CD4-positive, alpha-beta memory T cell (primary cell): ENCODE measurements around the gene KCND3. TPM values are rescaled to one million over a fixed set of nuclear protein-coding genes. Genes with fewer than 3 reads are reported as not detected.

Experiments
- CTCF ChIA-PET: fragments of 350-600 bp; sonication (Branson Sonifier 250); formaldehyde crosslinking; loops from one replicate; lab custom pipeline; 2021; ENCODE audit warnings: inconsistent platforms; ENCODE audit not compliant: partially characterized antibody; lab: Charles Lee
- POLR2A ChIA-PET: fragments of 350-600 bp; sonication (Branson Sonifier 250); formaldehyde crosslinking; loops from one replicate; lab custom pipeline; 2021; ENCODE audit not compliant: partially characterized antibody; lab: Charles Lee
- DNase-seq, 5 donors: peaks; one replicate each; pipeline versions ENCODE4 v3.0.0 to v3.0.0-alpha.2; 2020 to 2022; ENCODE audit warnings: mixed read lengths in 1 of 5
- H3K27ac ChIP-seq: one replicate; pipeline ENCODE4 v1.7.0; 2013; ENCODE audit warnings: low read depth, low read length
- H3K27me3 ChIP-seq: 2 replicates; pipeline ENCODE4 v1.7.0; 2013; ENCODE audit warnings: mild to moderate bottlenecking, low read length, moderate library complexity; ENCODE audit not compliant: insufficient read depth
- H3K36me3 ChIP-seq: 2 replicates; pipeline ENCODE4 v1.7.0; 2013; ENCODE audit warnings: mild to moderate bottlenecking, low read length, moderate library complexity; ENCODE audit not compliant: insufficient read depth
- H3K4me1 ChIP-seq: 2 replicates; pipeline ENCODE4 v1.7.0; 2013; ENCODE audit warnings: mild to moderate bottlenecking, low read length, moderate library complexity; ENCODE audit not compliant: insufficient read depth
- H3K4me3 ChIP-seq, 2 donors: one replicate each; pipeline ENCODE4 v1.7.0; 2013; ENCODE audit warnings: low read length in 2 of 2, mild to moderate bottlenecking in 1 of 2
- H3K9me3 ChIP-seq, 2 donors: one replicate each; pipeline ENCODE4 v1.7.0; 2013; ENCODE audit warnings: low read length in 2 of 2, control low read depth in 1 of 2; ENCODE audit not compliant: control insufficient read depth in 1 of 2
- H3K27ac Mint-ChIP-seq, 7 donors: one replicate each; pipeline ENCODE4 v1.8.0; 2020 to 2021; ENCODE audit warnings: mixed read lengths in 7 of 7, mild to moderate bottlenecking in 6 of 7, inconsistent platforms in 3 of 7, moderate library complexity in 3 of 7
- H3K27me3 Mint-ChIP-seq, 2 donors: one replicate each; pipeline ENCODE4 v1.8.0; 2020 to 2021; ENCODE audit warnings: mixed read lengths in 2 of 2
- H3K36me3 Mint-ChIP-seq, 2 donors: one replicate each; pipeline ENCODE4 v1.8.0; 2020 to 2021; ENCODE audit warnings: mixed read lengths in 2 of 2, inconsistent platforms in 1 of 2, mild to moderate bottlenecking in 1 of 2
- H3K4me1 Mint-ChIP-seq, 4 donors: one replicate each; pipeline ENCODE4 v1.8.0; 2020 to 2021; ENCODE audit warnings: mixed read lengths in 4 of 4, mild to moderate bottlenecking in 1 of 4
- H3K4me3 Mint-ChIP-seq, 8 donors: one replicate each; pipeline ENCODE4 v1.8.0; 2020 to 2021; ENCODE audit warnings: mixed read lengths in 8 of 8, mild to moderate bottlenecking in 7 of 8, moderate library complexity in 6 of 8, inconsistent platforms in 3 of 8
- H3K9me3 Mint-ChIP-seq, 8 donors: one replicate each; pipeline ENCODE4 v1.8.0; 2020 to 2021; ENCODE audit warnings: mixed read lengths in 8 of 8, mild to moderate bottlenecking in 5 of 8, inconsistent platforms in 3 of 8, moderate library complexity in 1 of 8
- intact Hi-C: fragments of 100-400 bp; cut with micrococcal nuclease; formaldehyde crosslinking; loops from one replicate; pipeline ENCODE4 v1.15.1; 2023
- polyA plus RNA-seq, 2 donors: library from polyadenylated mRNA; unstranded; fragments of 300-500 nt; fragmentation: Illumina TruSeq; gene quantifications; one replicate each; pipeline ENCODE4 v1.2.3, GENCODE V29; 2021
- total RNA-seq, 2 experiments: library from RNA; stranded (reverse); gene quantifications; one replicate each; pipeline ENCODE4 v1.2.3, GENCODE V29; 2021

KCND3 gene
- total and polyA plus RNA-seq, 4 experiments from 2014 or later, result 0.03 to 0.05 TPM; not detected in 2

DNA sequence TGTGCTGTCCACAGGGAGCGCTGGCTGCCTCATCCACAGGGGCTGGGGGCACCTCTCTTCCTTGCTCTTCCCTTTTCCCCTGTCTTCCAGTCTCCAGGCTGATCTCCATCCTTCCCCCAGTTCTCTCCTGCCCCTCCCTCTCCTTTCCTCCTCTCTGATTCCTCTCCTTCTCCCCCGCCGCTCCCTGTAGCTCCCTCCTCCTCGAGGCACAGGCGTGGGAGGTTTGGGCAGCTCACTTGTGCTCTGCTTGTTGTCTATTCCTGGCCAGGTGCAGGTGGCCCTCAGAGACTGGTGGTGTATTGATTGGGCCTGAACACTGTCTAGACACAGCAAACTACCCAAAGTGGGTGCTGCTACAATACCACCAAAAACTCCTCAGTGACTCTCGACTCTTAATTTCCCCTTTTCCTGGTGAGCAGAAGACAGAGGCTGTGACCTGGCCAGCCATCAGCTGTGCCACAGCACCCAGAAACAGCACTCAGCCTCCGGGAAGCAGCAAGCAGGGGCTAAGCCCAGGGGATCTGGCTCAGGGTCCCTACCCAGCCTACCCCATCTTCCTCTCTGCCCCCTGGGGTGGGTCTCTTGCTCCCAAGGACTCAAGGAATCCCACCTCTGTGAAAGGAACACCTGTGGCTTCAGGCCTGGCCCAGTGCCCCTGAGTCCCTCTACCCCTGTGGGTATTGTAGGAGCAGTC, 140.5 kb downstream of the KCND3 start:
- H3K4me1 ChIP-seq, result no peaks in the 10 kb centered on the region
- H3K36me3 Mint-ChIP-seq, result no peaks in the 10 kb centered on the region
- POLR2A ChIA-PET, result no interaction called here
- intact Hi-C loops, result no loop called here
- no peaks in the 10 kb centered on the region for H3K4me1 Mint-ChIP-seq
- no peaks in the 10 kb centered on the region for H3K27me3 ChIP-seq
- H3K27ac Mint-ChIP-seq, result no peak overlapping the region
- H3K36me3 ChIP-seq, result no peaks in the 10 kb centered on the region
- no peaks in the 10 kb centered on the region for H3K9me3 Mint-ChIP-seq
- no peak overlapping the region for H3K4me3 Mint-ChIP-seq
- CTCF ChIA-PET, result no interaction called here
- no peaks in the 10 kb centered on the region for H3K9me3 ChIP-seq
- H3K4me3 ChIP-seq, result no peak overlapping the region
- no peak overlapping the region for H3K27ac ChIP-seq
- peaks cover 29 to 36% of the 10 kb centered on the region in 2 donors for H3K27me3 Mint-ChIP-seq
- no peak for DNase-seq

DNA sequence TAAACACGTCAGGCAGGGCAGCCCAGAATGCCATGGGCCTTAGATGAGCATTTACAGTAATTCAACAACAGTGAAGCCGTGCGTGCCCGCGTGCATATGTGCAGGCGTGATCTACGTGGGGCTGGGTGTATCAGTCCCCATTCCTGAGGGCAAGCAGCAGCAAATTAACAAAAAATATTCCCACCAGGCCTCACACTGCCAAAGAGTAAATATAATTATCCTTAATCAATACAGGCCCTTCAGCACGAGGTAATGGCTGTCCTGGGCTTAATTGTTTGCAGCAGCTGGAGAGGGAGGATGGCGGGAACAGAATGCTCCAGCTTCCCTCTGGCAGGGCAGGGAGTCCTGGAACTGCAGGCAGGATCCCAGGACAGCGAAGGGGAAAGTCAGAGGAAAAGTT, 142.0 kb downstream of the KCND3 start:
- Mint-ChIP-seq H3K4me3 (no peak overlapping the region), H3K27me3 (peaks cover 25 to 33% of the 10 kb centered on the region in 2 donors), H3K9me3 (no peaks in the 10 kb centered on the region), H3K4me1 (no peaks in the 10 kb centered on the region), H3K27ac (no peak overlapping the region), H3K36me3 (no peaks in the 10 kb centered on the region)
- H3K4me1 ChIP-seq, result no peaks in the 10 kb centered on the region
- no peak for DNase-seq
- no peak overlapping the region for H3K27ac ChIP-seq
- H3K36me3 ChIP-seq, result no peaks in the 10 kb centered on the region
- H3K4me3 ChIP-seq, result no peak overlapping the region
- ChIA-PET CTCF (no interaction called here), POLR2A (no interaction called here)
- intact Hi-C loops, result no loop called here
- H3K9me3 ChIP-seq, result no peaks in the 10 kb centered on the region
- no peaks in the 10 kb centered on the region for H3K27me3 ChIP-seq

DNA sequence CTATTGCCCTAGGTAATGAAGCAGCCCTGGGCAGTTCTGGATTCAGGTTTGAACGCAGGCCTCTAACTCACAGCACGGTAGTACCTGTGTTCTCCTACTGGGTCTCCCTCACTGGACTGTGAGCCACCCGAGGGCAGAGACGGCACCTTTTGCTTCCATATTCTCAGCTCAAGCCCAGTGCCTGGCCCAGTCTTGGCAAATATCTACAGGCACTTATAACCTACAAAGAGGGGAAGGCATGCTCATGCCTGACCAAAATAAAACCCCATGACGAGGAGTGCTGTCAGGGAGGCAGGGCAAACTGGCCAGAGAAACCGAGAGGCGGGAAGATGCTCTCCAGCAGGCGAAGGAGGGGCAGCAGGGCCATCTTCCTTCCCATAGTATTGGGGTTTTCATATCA, 142.6 kb downstream of the KCND3 start:
- H3K4me3 Mint-ChIP-seq, result no peak overlapping the region
- Histone ChIP-seq H3K27me3 (no peaks in the 10 kb centered on the region), H3K4me3 (no peak overlapping the region), H3K36me3 (no peaks in the 10 kb centered on the region), H3K4me1 (no peaks in the 10 kb centered on the region), H3K9me3 (no peaks in the 10 kb centered on the region), H3K27ac (no peak overlapping the region)
- ChIA-PET CTCF (no interaction called here), POLR2A (no interaction called here)
- intact Hi-C loops, result no loop called here
- peaks cover 23 to 31% of the 10 kb centered on the region in 2 donors for H3K27me3 Mint-ChIP-seq
- no peak for DNase-seq
- no peaks in the 10 kb centered on the region for H3K9me3 Mint-ChIP-seq
- no peak overlapping the region for H3K27ac Mint-ChIP-seq
- H3K4me1 Mint-ChIP-seq, result no peaks in the 10 kb centered on the region
- no peaks in the 10 kb centered on the region for H3K36me3 Mint-ChIP-seq

DNA sequence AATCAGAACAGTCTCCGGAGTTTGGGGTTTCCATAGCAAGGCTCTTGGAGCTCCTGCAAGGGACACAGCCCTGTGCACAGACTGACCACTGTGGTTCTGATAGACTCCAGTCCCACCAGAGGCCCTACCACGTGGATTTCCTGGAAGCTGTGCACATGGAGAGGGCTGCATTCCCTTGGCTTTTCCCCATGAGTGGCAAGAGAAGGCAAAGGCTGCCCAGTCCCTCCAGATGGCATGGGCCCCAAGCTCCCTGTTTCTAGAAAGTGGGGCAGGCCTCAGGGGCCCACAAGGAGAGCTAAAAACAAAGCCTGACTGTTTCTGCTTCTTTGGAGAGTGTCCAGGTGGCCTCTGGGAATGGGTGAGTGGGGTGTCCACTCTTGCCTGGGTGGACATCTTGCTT, 146.3 kb downstream of the KCND3 start:
- no peak overlapping the region for H3K27ac ChIP-seq
- Mint-ChIP-seq H3K9me3 (no peaks in the 10 kb centered on the region), H3K36me3 (no peaks in the 10 kb centered on the region), H3K27me3 (peaks cover 8 to 17% of the 10 kb centered on the region in 2 donors), H3K4me1 (no peaks in the 10 kb centered on the region), H3K4me3 (no peak overlapping the region), H3K27ac (no peak overlapping the region)
- no peaks in the 10 kb centered on the region for H3K36me3 ChIP-seq
- ChIA-PET POLR2A (no interaction called here), CTCF (no interaction called here)
- DNase-seq, result no peak
- no peak overlapping the region for H3K4me3 ChIP-seq
- no peaks in the 10 kb centered on the region for H3K9me3 ChIP-seq
- no peaks in the 10 kb centered on the region for H3K27me3 ChIP-seq
- intact Hi-C loops, result no loop called here
- H3K4me1 ChIP-seq, result no peaks in the 10 kb centered on the region

DNA sequence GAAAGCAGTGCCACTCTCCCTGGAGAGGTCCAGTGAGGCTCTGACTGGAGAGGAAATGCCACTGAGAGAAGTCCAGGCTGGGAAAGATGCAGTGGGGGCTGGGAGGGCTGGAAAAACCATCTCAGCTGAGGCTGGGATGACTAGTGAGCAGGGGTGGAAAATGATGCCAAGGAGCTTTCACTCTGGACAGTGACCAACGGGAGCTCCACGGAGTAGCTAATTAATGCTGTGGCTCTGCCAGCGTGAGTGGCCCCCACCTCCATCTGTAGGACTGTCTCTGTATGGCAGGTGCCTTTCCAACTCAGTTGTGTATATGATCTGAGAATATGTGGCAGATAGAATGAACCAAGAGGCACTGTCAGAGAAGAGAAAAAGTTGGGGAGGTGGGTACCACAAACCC, 147.1 kb downstream of the KCND3 start:
- H3K27ac ChIP-seq, result no peak overlapping the region
- no peaks in the 10 kb centered on the region for H3K36me3 Mint-ChIP-seq
- H3K4me1 ChIP-seq, result no peaks in the 10 kb centered on the region
- no peaks in the 10 kb centered on the region for H3K27me3 ChIP-seq
- intact Hi-C loops, result no loop called here
- no peak overlapping the region for H3K4me3 ChIP-seq
- H3K27me3 Mint-ChIP-seq, result peaks cover 8 to 17% of the 10 kb centered on the region in 2 donors
- no peaks in the 10 kb centered on the region for H3K9me3 Mint-ChIP-seq
- ChIA-PET CTCF (no interaction called here), POLR2A (no interaction called here)
- no peaks in the 10 kb centered on the region for H3K36me3 ChIP-seq
- no peaks in the 10 kb centered on the region for H3K9me3 ChIP-seq
- no peak for DNase-seq
- no peaks in the 10 kb centered on the region for H3K4me1 Mint-ChIP-seq
- H3K27ac Mint-ChIP-seq, result no peak overlapping the region
- no peak overlapping the region for H3K4me3 Mint-ChIP-seq

DNA sequence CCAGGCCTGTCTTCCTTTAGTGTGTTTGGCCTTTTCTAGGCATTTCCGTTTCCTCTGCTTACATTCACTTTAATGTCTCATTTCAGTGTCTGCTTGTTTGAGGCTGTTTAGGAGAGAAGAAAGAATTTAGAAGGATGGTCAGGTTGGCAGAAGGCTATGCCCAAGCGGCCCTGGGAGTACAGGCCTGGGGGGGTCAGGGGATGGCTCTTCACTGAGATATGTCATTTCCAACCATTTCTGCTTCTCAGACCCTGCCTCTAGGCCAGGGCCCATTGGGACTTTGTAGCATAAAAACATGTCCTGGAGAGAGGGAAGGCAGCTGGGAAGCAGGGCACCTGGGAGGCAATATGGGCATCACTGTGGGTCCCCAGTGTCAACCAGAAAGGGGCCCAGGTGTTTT, 147.7 kb downstream of the KCND3 start:
- Mint-ChIP-seq H3K27me3 (peaks cover 8 to 18% of the 10 kb centered on the region in 2 donors), H3K27ac (no peak overlapping the region), H3K4me3 (no peak overlapping the region), H3K9me3 (no peaks in the 10 kb centered on the region), H3K36me3 (no peaks in the 10 kb centered on the region), H3K4me1 (no peaks in the 10 kb centered on the region)
- Histone ChIP-seq H3K4me1 (no peaks in the 10 kb centered on the region), H3K4me3 (no peak overlapping the region), H3K27me3 (no peaks in the 10 kb centered on the region), H3K9me3 (no peaks in the 10 kb centered on the region), H3K27ac (no peak overlapping the region), H3K36me3 (no peaks in the 10 kb centered on the region)
- POLR2A ChIA-PET, result no interaction called here
- CTCF ChIA-PET, result no interaction called here
- DNase-seq, result no peak
- intact Hi-C loops, result no loop called here

DNA sequence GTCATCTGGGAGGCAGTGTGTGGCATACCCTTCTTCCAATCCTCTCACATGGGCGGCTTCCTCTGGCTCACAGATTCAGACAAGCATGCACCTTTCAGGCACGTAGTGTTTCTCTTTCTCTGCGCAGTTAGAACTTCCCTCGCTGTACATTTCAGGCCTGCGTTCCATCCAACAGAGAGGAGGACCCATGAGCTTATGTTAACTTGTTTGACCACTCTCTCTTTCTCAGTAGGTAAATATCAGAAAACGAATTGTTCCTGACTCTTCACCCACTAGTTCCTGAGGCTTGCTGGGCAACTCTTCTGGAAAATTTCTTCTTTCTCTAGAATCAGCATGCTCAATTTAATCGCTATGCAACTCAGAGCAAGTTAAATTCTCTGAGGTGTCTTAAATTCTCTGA, 148.3 kb downstream of the KCND3 start:
- ChIA-PET CTCF (no interaction called here), POLR2A (no interaction called here)
- Histone ChIP-seq H3K36me3 (no peaks in the 10 kb centered on the region), H3K27ac (no peak overlapping the region), H3K4me1 (no peaks in the 10 kb centered on the region), H3K27me3 (no peaks in the 10 kb centered on the region), H3K9me3 (no peaks in the 10 kb centered on the region), H3K4me3 (no peak overlapping the region)
- Mint-ChIP-seq H3K4me1 (no peaks in the 10 kb centered on the region), H3K4me3 (no peak overlapping the region), H3K9me3 (no peaks in the 10 kb centered on the region), H3K27ac (no peak overlapping the region), H3K36me3 (no peaks in the 10 kb centered on the region), H3K27me3 (peaks cover 8 to 21% of the 10 kb centered on the region in 2 donors)
- intact Hi-C loops, result no loop called here
- no peak for DNase-seq
